ENCODE measurements around the gene MBD3L3. TPM values are rescaled to one million over a fixed set of nuclear protein-coding genes. Genes with fewer than 3 reads are reported as not detected.
"Not testable (repeated sequence)": the region's sequence is repeated elsewhere in the genome, so short reads cannot be mapped to it uniquely, and the experiment has no call there.

MBD3L3 gene
- polyA plus RNA-seq, 1 of the 3 experiments (the other 2 are of a cell fraction) = 0.07 TPM

- Histone ChIP-seq H3K27ac (ENCODE audit: low read depth in 2 of 2, low read length in 1 of 2) (no peak overlapping the region), H4K20me1 (ENCODE audit: insufficient read depth) (no peaks in the 10 kb centered on the region), H3K4me3 (ENCODE audit: low read depth in 2 of 2, low read length in 1 of 2) (no peak overlapping the region), H2AFZ (ENCODE audit: low read depth) (no peak overlapping the region), H3K9me3 (no peaks in the 10 kb centered on the region), H3F3A (replicated peaks; ENCODE audit: insufficient read depth) (peaks cover 10% of the 10 kb centered on the region), H3K4me1 (ENCODE audit: control insufficient read depth in 1 of 2, insufficient read depth in 2 of 2, low read depth in 1 of 2, low read length in 1 of 2) (no peaks in the 10 kb centered on the region), H3K4me2 (no peak overlapping the region), H3K36me3 (replicated peaks in 1 of 2; ENCODE audit: control insufficient read depth in 1 of 2, insufficient read depth in 2 of 2, low read length in 1 of 2) (no peaks in the 10 kb centered on the region), H3K27me3 (ENCODE audit: insufficient read depth) (peaks cover 4% of the 10 kb centered on the region; the same call in 1 of the 2 replicates), H3K9me2 (no peaks in the 10 kb centered on the region), H3K9ac (no peak overlapping the region), H3K79me2 (ENCODE audit: insufficient read depth) (no peaks in the 10 kb centered on the region)
- DNase-seq = no peak
- CTCF ChIA-PET = no interaction called here
- WGBS (ENCODE audit: low lambda C conversion rate) = 8% methylated on average over 4 of the region's 4 CpGs
- TF ChIP-seq NRF1 (IDR thresholded peaks at IDR 0.05; ENCODE audit: low read depth, low read length) = no peak
- no peak for TF ChIP-seq CTCF (IDR thresholded peaks at IDR 0.05)
- TF ChIP-seq ZBTB33 (IDR thresholded peaks at IDR 0.05; ENCODE audit: borderline replicate concordance, low read depth) = no peak
- no peak for TF ChIP-seq REST (IDR thresholded peaks at IDR 0.05; ENCODE audit: low read depth, low read length)
- no peak for TF ChIP-seq USF2 (IDR thresholded peaks at IDR 0.05; ENCODE audit: borderline replicate concordance, low read depth, low read length)
- TF ChIP-seq TCF12 (IDR thresholded peaks at IDR 0.05) = no peak
- TF ChIP-seq GABPA (IDR thresholded peaks at IDR 0.05; ENCODE audit: low read depth) = no peak
- TF ChIP-seq EZH2phosphoT487 (IDR thresholded peaks at IDR 0.05; ENCODE audit: borderline replicate concordance, low read depth) = no peak
- TF ChIP-seq RCOR1 (IDR thresholded peaks at IDR 0.05; ENCODE audit: low read length) = no peak
- no peak for TF ChIP-seq RXRA (IDR thresholded peaks at IDR 0.05; ENCODE audit: borderline replicate concordance, low read depth)
- TF ChIP-seq CHD2 (IDR thresholded peaks at IDR 0.05; ENCODE audit: low read length, partially characterized antibody) = no peak
- no peak for TF ChIP-seq SIN3A (IDR thresholded peaks at IDR 0.05; ENCODE audit: borderline replicate concordance, low read depth, low read length)
- TF ChIP-seq FOXM1 (IDR thresholded peaks at IDR 0.05; ENCODE audit: low read depth) = no peak
- TF ChIP-seq TAF1 (IDR thresholded peaks at IDR 0.05; ENCODE audit: borderline replicate concordance, low read depth, low read length) = no peak
- no peak for TF ChIP-seq EP300 (IDR thresholded peaks at IDR 0.05; ENCODE audit: borderline replicate concordance in 1 of 2, low read depth in 1 of 2, low read length in 1 of 2)
- no peak for TF ChIP-seq GATA2 (CRISPR knock-in tag; IDR thresholded peaks at IDR 0.05)
- POLR2A ChIA-PET = no interaction called here
Observed at GRCh38 chr19:7063339-7063738, 4.9 kb upstream of the MBD3L3 start.

- H3K4me1 ChIP-seq (ENCODE audit: control insufficient read depth in 1 of 2, insufficient read depth in 2 of 2, low read depth in 1 of 2, low read length in 1 of 2); H3K9ac ChIP-seq: not testable (repeated sequence)
- WGBS (ENCODE audit: low lambda C conversion rate) = 3% methylated on average over 2 of the region's 2 CpGs
Observed at GRCh38 chr19:7059977-7060376, 1.5 kb upstream of the MBD3L3 start.

More at GRCh38 chr19:7059977-7060376, 1.5 kb upstream of the MBD3L3 start:
- H3K4me3 ChIP-seq (ENCODE audit: low read depth in 2 of 2, low read length in 1 of 2); H3K27ac ChIP-seq (ENCODE audit: low read depth in 2 of 2, low read length in 1 of 2); H3F3A ChIP-seq (replicated peaks; ENCODE audit: insufficient read depth); DNase-seq; POLR2A ChIA-PET; H3K79me2 ChIP-seq (ENCODE audit: insufficient read depth); CTCF ChIA-PET; H3K4me2 ChIP-seq; H3K9me2 ChIP-seq; H2AFZ ChIP-seq (ENCODE audit: low read depth); H3K9me3 ChIP-seq; H4K20me1 ChIP-seq (ENCODE audit: insufficient read depth); H3K27me3 ChIP-seq (ENCODE audit: insufficient read depth); H3K36me3 ChIP-seq (replicated peaks in 1 of 2; ENCODE audit: control insufficient read depth in 1 of 2, insufficient read depth in 2 of 2, low read length in 1 of 2): not testable (repeated sequence)

All from SK-N-SH (cell line).